SK-N-SH treated with all-trans-retinoic acid at 6 μM for 48 hours (cell line): Measurements from ENCODE around the gene CPEB1.

Source experiments
- PATZ1 ChIP-seq: fragments of 250-450 bp; sonication (Bioruptor Pico); IDR thresholded peaks from 2 replicates; pipeline ENCODE4 v1.8.0; 2020; ENCODE audit warnings: mild to moderate bottlenecking, moderate library complexity, borderline replicate concordance
- TSHZ2 ChIP-seq: fragments of 250-450 bp; sonication (Bioruptor Pico); IDR thresholded peaks from 2 replicates; pipeline ENCODE4 v1.5.0; 2020; ENCODE audit warnings: mild to moderate bottlenecking, moderate library complexity
- ZNF70 ChIP-seq: fragments of 450-650 bp; formaldehyde crosslinking; IDR thresholded peaks from 2 replicates; pipeline ENCODE4 v1.5.0; 2020; ENCODE audit warnings: mild to moderate bottlenecking, moderate library complexity

- no peak for TF ChIP-seq PATZ1 (CRISPR knock-in tag)
- no peak for TF ChIP-seq ZNF70 (CRISPR knock-in tag)
- no peak for TF ChIP-seq TSHZ2
These were observed 116.4 kb downstream of the CPEB1 start for GRCh38 chr15:82530606-82531379.
